ENCODE data around the gene CAPN5.

Gene CAPN5

DNA sequence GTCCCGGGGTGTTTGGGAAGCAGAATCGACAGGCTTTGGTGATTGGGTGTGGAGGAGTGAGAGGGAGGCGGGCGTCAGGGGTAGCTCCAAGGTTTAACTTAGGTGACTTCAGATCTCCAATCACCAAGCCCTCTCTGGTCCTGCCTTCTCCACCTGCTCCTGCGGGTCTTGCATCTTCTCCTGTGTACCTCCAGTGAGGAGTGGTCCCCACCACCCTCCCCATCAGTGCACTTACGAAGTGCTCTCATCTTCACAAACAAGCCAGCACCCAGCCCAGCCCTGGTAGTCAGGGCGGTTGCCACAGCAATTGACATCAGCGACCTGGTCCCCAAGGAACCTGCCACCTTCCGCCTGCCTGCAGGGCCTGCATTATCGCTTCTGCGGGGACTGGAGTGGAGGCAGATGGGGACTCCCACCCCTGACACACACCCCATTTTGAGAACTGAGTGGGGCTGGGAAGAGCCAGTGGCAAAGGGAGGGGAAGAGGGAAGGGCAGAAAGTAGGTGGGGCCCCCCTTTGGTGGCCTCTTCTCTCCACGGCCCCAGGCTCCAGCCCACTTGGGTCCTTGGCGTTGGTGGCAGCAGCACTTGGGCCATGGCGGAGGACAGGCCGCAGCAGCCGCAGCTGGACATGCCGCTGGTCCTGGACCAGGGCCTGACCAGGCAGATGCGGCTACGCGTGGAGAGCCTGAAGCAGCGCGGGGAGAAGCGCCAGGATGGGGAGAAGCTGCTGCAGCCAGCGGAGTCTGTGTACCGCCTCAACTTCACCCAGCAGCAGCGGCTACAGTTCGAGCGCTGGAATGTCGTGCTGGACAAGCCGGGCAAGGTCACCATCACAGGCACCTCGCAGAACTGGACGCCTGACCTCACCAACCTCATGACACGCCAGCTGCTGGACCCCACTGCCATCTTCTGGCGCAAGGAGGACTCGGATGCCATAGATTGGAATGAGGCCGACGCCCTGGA is 35.8 kb downstream of the CAPN5 start, which contains the start of gene OMP:
OMP (plus strand) TSS at position 595 of the 965 bp plus-strand sequence; CDS start at position 595, 0 bp downstream.
- no peak for DNase-seq

GRCh38 chr11:77103319-77103718 is 36.5 kb downstream of the CAPN5 start:
- DNase-seq, result no peak

- no peak for DNase-seq
These were observed 38.0 kb downstream of the CAPN5 start for GRCh38 chr11:77104727-77105126.

DNA sequence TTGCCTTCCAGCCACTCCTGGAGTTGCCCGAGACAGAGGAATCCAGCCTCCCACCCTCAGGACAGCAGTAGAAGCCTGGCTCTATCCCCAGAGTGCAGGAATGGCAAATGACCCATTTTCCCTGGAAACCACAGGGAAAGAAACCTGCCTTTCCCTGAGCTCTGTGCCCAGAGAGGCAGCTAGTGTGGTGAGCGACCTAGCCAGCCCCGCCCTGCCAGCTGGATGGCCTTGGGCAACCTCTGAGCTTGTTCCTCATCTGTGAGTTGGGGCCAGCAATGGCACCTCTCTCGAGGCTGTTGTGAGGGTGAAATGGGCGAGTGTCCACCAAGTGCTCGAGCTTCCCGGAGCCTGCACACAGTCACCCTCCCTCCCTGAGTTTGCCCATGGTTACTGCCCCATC is 39.5 kb downstream of the CAPN5 start:
- no peak for DNase-seq

DNA sequence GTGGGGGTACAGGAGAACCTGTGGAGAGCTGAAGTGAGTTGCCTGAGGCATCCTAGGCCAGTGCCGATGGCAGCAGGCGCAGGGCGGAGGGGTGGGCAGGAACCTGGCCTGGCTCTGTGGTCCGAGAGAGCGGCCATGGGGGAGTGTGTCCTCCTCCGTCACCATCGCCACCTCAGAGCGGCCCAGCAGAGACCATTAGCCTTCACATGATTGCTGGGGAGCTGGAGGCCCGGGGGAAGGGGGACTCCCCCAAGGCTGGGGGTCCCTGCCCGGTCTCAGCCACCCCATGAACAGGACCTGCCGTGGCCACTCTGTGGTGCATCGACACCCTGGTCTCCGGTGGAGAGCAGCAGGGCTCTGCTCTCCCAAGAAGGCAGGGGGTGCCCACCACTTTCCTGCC is 40.0 kb downstream of the CAPN5 start:
- no peak for DNase-seq

- no peak for DNase-seq
These were observed 41.2 kb downstream of the CAPN5 start for GRCh38 chr11:77107950-77108349.

DNA sequence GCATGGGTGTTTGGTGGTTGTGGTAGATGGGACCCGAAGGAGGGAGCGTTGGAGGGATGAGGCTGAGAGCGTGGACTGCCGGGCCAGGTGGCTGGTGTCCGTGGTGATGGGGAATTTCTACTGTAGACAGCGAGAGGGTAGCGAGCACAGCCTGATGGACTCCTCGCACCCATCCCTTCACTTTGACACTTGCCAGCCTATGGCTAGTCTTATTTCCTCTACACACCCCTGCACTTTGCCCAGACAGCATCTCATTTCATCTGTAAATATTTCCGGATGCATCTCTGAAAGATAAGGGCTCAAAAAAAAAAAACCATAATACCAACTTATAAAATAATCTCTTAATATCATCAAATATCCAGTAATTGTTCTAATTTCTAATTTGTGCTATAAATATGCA is 41.7 kb downstream of the CAPN5 start:
- no peak for DNase-seq

DNA sequence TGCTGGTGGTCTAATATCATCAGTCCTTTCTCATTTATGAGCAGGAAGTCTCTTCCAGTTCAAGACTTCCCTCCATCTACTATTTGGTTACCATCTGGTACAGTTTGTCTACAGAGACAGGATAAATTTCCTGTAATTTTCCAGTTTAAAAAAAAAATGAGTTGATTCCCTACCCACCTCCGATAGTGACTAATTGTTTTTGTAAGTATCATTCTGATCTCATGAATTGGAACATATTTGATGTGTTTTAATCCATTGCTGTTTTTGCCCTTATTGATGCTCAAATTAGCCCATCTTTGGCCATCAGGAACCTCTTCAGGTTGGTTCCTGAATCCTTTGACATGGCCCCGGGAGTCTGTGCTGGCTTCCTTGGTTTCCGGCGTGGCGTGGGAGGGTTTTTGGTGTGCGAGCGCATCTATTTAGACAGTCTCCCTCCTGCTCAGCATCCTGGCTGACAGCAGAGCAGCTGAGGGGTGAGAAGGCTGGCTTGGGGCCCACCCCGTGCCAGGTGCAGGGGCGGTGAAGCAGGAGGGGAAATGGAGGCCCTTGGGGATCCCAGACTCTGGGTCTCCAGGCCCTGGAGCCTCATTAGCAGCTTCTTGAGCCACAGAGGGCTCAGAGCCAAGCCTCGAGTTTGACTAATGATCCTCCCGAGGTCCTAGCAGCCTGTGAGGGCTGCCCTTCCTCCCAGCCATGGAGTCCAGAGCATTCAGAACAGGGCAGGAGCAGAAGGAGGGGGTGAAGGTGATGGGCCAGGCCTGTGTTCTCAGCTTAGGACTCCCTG is 42.7 kb downstream of the CAPN5 start:
- DNase-seq, result no peak

DNA sequence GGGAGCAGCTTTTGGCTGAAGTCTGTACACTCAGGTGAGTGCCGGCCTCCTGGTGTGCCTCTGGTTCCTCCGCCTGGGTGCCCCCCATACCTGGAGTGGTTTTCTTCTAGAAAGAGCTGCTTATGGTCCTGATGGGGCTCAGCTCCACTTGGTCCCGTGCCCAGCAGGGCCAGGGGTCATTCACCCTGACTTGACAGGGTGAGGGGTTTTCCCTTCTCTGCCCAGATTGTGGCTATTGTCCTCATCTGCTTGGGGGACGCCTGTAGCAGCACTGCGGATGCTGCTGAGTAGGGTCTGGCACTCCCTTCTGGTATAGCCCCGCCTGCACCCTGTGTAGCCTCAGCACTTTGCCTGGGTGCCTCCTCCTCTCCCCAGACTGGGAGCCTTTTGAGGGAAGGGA is 44.1 kb downstream of the CAPN5 start:
- DNase-seq, result no peak

- no peak for DNase-seq
These were observed 44.5 kb downstream of the CAPN5 start for GRCh38 chr11:77111277-77111676.

GRCh38 chr11:77111946-77112345 is 45.2 kb downstream of the CAPN5 start:
- no peak for DNase-seq

DNA sequence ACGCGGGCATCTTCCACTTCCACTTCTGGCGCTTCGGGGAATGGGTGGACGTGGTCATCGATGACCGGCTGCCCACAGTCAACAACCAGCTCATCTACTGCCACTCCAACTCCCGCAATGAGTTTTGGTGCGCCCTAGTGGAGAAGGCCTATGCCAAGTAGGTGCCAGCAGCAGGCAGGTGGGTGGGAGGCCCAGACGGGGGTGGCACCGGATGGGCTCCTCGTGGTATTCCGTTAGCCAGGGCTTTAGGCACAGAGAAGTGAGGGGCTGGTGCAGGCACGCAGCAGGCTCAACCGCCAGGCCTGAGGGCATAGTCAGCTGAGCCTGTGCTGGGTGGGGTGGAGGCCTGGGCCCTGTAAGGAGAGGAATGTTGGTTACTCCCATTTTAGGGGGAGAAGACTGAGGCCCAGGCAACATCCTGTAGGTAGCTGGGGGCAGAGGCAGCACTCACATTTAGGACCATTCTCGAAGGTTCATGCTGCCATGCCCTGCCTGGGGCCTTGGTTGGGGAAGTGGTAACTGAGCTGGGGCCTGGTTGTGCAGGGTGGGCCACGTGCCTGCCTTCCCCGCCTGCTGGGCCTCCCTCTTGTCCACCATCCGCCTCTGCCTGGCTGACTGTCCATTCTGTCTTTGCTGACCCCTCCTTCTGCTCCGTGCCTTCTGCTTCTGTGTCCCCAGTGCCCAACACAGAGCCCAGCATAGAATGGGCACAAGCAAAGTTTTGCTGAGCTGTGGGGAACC is 46.0 kb downstream of the CAPN5 start:
- no peak for DNase-seq

GRCh38 chr11:77113382-77114088 is 46.8 kb downstream of the CAPN5 start:
- DNase-seq, result no peak

DNA sequence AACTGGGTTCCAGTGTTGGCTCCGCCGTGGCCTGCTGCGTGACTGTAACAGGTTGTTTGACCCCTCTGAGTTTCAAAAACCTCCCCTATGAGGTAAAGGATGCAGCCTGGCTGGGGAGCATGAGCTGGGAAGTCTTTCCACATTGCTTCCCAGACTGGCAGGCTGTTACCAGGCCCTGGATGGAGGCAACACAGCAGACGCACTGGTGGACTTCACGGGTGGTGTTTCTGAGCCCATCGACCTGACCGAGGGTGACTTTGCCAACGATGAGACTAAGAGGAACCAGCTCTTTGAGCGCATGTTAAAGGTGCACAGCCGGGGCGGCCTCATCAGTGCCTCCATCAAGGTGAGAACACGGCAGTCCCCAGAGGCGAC is 47.3 kb downstream of the CAPN5 start:
- DNase-seq, result no peak

GRCh38 chr11:77115181-77115611 is 48.4 kb downstream of the CAPN5 start:
- no peak for DNase-seq

- DNase-seq, result no peak
These were observed 49.2 kb downstream of the CAPN5 start for GRCh38 chr11:77115956-77116355.

DNA sequence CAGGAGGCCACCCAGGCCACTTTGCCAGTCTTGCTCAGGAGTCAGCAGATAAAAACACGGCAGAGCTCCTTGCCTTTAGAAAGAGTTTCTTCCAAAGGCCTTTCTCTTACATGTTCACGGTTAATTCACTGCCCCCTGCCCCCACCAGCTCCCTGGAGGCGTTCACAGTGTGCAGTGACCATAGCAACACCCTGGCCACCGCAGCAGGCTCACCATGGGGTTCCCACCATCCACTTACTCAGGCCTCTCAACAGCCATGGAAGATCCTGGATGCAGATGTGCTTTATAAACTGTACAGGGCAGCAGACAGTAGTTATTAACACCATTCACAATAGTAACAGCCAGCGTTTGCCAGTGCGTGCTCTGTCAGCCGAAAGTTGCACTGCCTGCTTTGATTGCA is 50.7 kb downstream of the CAPN5 start:
- no peak for DNase-seq

GRCh38 chr11:77118086-77118485 is 51.3 kb downstream of the CAPN5 start:
- no peak for DNase-seq

- DNase-seq, result no peak
These were observed 52.2 kb downstream of the CAPN5 start for GRCh38 chr11:77118971-77119370.

DNA sequence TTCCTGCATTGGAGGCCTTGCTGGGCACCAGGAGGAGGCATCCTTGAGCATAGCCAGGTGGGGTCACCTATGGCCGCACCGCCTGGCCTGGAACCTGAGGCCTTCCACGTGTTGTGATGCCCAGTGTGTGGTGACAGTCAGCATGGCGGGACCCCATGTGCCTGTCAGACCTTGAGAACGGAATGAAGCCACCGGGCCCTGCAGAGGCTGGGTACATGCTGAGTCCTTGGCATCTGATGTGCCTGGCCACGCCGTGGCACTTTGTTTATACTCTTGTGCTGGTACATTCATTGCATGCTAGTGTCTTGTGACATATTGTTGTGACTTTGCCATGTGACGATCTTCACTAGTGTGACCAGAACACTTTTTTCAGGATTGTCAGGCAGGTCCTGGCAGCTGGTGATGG is 52.8 kb downstream of the CAPN5 start:
- no peak for DNase-seq

DNA sequence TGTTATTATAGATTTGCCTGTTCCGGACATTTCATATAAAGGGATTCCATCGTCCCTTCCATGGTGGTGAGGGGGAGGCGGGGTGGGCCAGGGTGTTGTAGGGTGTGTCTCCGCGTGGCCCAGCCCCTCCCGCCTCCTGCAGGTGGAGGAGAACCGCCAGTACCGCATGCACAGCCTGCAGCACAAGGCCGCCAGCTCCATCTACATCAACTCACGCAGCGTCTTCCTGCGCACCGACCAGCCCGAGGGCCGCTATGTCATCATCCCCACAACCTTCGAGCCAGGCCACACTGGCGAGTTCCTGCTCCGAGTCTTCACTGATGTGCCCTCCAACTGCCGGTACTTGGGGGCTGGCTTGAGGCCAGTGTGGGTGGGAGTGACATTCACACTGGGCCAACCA is 53.8 kb downstream of the CAPN5 start:
- no peak for DNase-seq

DNA sequence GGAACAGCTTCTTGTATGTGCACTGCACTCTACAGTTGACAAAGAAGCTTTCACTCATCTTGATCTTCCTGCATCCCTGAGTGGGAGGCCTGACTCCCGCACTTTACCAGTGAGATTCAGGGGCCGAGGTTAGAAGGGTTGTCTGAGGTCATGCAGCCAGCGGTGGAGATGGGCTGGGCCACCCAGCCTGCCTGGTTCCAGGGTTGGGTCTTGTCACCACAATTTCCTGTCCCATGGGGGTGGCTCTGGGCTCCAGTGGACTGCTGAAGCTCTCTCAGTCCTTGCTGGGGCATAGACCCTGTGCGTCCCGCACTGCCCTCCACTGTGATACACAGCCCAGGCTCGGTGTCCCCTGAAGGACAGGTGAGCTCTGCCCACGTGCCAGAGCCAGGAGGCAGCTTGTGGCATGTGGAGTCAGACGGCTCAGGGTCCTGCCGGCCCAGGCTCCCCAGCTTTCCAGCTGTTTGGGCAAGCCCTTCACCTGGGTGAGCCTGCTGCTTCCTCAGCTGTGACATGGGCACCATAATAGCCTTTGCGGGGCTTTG is 54.4 kb downstream of the CAPN5 start:
- DNase-seq, result no peak

Measured in stimulated activated naive CD4-positive, alpha-beta T cell treated with Interleukin-2 at 50 U/mL for 16 hours (primary cell).